Heart left ventricle (tissue), 13 donors: Measurements from ENCODE around the gene NECTIN2.

ENCODE experiments used
- CTCF ChIP-seq, 12 donors: fragments of 200-600 bp; sonication (generic) in 4 of 12; IDR thresholded peaks; one replicate each; pipeline versions ENCODE4 v1.5.0 to v1.8.0; 2018 to 2022; ENCODE audit warnings: antibody characterized with exemption in 12 of 12, mild to moderate bottlenecking in 5 of 12
- POLR2A ChIP-seq, 2 donors: fragments of 450-650 bp; IDR thresholded peaks; one replicate each; pipeline ENCODE4 v1.6.1; 2017; ENCODE audit warnings: antibody characterized with exemption in 2 of 2, mild to moderate bottlenecking in 2 of 2, moderate library complexity in 2 of 2
- donor health status: ischemic (EF 13 %, LVEDD 7.1; RV severe dilation, severe dysfunction).
- donor health status: DM: no; HTN: yes; CAD: no.
- donor health status: DM: no; HTN: no; CAD: no.
- donor health status: ischemic (EF 25% LVEDD 6.9; RV normal size, moderate dysfunction).
- donor health status: ischemic (EF 25% LVEDD 5.7; RV mildly dilated, moderate dysfunction).
- donor health status: ischemic (EF 35%, LVEDD 5.7; RV mildly dilated, moderate dysfunction).
- donor health status: nonischemic (EF 11% LVEDD 7.7; RV severe dilation, severe dysfunction).
- donor health status: DM: yes; HTN: yes; CAD: no.
- donor health status: PGD.
- donor health status: ischemic (EF 29% LVEDD 5.4; RV normal size, mild dysfunction).
- donor health status: nonischemic (EF 23%, LVEDD 6.1; RV moderate dilation, normal function).

- TF ChIP-seq CTCF (IDR thresholded peaks at IDR 0.05) (no peak), POLR2A (IDR thresholded peaks at IDR 0.05) (no peak)
Measured at GRCh38 chr19:44803442-44804428, 42.4 kb upstream of the NECTIN2 start.
